KBM-7 (cell line): ENCODE measurements around the gene TAC4.

Experiments
- DNase-seq: peaks from one replicate; pipeline ENCODE4 v3.0.0-alpha.2; 2015
- in situ Hi-C: fragments of 300-500 bp; cut with MboI; formaldehyde crosslinking; loops from 2 replicates; pipeline ENCODE4 v1.14.3; 2020; ENCODE audit warnings: low sequenced_read_pairs, low pct_unique_long_range_greater_than_20kb, mixed read lengths

TAC4 gene, protein sequence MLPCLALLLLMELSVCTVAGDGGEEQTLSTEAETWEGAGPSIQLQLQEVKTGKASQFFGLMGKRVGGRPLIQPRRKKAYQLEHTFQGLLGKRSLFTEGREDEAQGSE

DNA sequence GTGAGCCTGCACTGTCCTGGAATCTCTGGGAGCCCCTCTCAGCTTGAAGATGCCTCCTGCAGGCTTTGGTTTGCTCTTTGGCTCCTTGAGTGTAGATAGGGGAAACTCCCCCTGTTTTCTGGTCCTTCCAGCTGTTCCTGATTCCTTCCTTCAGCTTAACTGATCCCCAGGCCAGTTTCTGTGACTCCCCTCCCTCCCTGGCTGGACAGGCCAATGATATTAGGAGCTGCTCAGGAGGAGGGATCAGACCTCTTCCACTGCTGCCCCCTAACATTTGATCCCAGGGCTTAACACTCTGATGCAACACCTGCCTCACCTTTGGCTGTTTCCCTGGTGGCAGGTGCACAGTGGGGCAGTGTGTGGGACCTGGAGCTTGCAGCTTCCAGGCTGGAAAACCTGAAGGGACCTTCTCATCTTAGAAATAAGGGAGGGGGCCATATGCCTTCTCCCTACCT lies at the start of gene TAC4:
Gene TAC4, minus strand, starts transcription at position 51 of the 455 bp plus-strand sequence. CDS start 52 bp downstream, outside the sequence.
- in situ Hi-C loops = loop anchor here (10.0 kb wide), 1 partner anchor 273 kb away; the partner anchor contains the start of gene NXPH3
- DNase-seq = no peak

DNA sequence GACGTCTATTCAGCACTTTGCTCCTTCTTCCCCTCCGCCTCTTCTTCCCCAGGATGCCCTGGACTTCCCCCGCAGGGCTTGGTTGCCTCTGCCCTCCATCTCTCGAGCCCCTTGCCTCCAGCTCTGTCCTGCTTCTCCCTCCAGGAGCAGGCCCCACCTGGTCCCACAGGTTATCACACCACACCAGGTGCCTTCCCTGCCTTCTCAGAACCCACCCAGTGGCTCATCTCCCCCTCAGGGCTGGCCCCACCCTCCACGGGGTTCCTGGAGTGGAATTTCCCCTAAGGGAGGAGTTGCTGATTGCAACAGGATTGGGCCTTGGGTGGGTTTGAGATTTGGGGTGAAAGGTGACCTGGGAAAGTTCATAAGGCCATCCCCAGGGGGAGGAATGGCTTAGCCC lies 49.0 kb upstream of the TAC4 start:
- DNase-seq = no peak
- in situ Hi-C loops = no loop called here

DNA sequence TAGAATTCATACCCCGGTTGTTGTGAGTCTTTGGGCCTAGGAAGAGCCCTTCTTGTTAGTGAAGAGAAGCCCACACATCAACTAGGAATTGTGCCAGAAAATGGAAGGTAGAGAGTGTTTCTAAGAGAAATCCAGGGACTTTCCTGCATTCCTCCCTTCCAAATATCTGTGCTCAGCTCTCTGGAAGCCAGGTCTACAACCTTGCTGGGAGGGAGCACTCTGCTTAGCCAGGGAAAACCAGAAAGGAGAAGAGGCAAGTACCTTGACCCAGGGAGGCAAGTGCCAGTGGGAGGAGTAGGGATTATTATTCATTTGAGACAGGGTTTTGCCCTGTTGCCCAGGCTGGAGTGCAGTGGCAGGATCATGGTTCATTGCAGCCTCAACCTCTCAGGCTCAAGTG lies 48.4 kb upstream of the TAC4 start:
- in situ Hi-C loops = no loop called here
- DNase-seq = no peak

DNA sequence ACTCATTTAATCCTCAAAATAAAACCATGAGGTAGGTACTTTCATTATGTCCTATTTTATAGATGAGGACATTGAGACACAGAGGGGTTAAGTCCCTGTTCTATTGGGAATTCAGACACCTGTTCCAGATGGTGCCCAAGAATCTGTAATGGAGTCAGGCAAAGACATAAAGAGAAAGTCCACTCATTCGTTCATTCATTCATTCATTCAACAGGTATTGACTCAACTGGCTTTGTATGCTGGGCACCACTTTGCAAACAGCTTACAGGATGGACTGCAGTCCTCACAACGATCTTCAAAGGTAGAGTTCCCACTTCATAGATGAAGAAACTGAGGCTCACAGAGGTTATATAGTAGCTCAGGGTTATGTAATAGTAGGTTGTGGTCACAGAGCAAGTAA lies 47.9 kb upstream of the TAC4 start:
- DNase-seq = no peak
- in situ Hi-C loops = no loop called here

DNA sequence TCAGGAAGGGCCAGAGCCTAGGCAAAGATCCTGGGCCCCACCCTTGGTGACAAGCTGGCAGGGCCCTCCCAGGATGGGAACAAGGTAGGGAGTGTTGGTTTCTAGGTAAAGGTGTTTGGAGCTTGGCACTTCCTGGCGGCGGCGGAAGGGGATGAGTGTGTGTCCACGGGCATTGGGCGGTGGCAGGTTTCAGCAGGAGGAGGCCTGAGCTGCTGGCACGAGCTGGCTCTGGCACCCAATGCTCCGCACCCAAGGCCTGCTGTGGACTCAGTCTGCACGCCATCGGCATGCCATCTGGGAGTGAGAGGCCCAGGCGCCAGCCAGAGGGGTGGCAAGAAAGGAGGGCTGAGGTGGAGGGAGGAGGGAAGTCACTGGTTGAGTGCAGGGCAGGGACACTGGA lies 46.9 kb upstream of the TAC4 start:
- DNase-seq = no peak
- in situ Hi-C loops = no loop called here

DNA sequence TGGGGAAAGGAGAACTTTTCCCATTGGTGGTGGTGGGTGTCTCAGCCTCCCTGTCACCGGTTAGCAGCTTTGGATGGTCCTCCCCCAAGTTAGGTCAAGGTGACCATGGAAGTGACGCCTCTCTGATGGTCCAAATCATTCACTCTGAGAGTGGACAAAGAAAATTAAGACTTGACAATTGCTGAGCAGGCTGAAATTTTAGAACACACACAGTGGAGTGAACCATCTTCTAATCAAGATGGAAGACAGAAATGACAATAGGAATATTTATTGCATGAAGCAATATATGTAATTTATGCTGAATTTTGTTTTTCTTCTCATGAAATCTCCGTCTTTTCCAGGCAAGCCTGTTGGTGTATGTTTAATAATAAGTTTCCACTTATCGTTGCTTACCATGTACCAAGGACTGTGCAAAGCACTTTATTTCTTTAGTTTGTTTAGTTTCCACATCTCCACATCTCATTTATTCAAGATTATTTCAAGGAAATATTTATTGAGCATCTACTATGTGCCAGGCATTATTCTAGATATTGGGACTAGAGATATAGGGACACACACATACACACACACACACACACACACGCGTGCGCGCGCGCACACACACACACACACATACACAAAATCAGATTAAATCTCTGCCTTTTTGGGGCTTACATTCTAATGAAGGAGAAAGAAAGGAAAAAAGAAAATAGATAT lies 44.0 kb upstream of the TAC4 start:
- in situ Hi-C loops = no loop called here
- no peak for DNase-seq

DNA sequence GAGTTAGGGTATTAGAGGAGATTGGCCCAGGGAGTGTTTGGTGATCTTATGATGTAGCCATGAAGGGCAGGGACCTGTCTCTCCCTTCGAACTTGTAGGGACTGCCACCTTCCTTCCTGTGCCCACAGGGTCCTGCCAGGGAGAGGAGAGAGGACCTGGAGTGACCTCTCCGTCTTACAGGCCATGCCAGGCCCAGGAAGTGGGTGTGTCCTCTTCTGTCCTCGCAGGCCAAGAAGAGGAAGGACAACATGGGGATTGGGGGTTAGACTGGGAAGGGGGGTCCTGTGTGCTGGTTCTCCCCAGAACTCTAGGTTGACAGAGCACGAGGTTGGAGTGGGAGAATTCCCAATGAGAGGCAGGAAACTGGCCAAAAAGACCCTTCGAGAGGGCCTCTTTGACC lies 43.4 kb upstream of the TAC4 start:
- in situ Hi-C loops = no loop called here
- DNase-seq = no peak

DNA sequence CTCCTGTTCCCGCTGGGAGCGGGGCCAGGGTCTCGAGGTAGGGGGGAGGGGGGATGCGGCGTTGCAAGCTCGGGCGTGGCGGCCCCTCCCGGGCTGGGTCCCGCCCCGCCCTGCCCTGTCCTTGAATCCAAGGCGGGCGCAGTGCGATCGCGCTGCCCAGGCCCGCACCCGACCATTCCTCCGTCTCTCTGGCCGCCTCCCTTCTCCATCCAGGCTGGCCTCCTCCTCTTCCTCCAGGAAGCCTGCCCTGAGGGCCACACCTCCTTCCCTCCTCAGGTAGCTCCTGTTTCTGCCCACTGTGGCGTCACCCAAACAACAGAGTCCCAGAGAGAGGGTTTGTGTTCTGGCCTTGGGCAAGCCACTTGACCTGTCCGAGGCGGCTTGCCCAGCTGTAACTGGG lies 43.0 kb upstream of the TAC4 start:
- in situ Hi-C loops = no loop called here
- DNase-seq = no peak

DNA sequence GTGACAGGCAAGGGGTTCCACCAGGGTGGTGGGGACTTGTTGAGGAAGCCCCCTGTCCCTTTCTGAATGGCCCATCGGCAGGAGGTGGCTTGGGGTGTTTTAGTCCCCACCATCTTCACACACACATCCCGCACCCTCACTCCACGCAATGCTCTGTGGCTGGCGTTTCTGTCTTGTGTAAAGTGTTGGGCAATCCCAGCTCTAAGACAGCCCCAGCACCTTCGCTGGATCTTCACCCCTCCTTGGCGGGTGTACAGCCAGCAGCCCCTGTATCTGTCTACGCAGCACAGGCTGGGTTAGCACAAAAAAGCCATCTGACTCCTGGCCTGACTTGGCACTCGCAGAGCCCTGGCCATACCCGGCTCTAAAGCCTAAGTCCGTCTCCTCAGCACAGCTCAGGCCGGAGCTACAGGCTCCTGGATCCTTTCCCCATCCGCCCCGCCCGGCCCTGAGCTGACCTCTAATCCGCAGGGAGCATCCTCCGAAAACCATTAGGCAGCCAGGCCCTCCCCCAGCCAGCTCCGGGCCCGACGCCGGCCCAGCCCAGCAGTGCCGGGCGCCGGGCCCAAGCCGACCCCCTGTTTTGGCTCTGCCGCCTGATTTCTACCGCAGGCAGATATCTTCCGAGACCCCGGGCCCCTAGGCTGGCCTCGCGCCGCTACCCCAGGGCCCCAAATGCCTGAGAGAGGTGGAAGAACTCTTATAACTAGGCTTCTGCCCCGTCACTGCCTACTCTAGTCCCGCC lies 42.4 kb upstream of the TAC4 start:
- no peak for DNase-seq
- in situ Hi-C loops = no loop called here

DNA sequence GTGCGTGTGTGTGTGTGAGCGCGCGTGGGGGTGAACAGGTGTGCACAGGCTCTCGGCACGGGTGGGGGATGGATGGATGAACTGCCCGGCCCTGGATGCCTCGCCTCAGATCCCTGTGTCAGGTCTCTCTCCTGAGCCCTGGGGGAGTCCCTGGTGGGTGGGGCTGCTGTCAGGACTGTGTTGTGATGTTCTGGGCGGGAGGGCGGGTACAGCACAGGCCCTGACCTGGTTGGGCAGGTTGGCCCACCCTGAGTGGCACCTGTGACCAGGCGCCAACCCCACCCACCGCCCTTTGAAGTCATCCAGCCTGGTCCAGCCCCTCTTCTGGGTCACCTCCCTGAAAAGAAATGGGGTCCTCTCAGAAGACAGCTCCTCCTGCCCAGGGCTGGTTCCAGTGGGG lies 41.6 kb upstream of the TAC4 start:
- no peak for DNase-seq
- in situ Hi-C loops = no loop called here

DNA sequence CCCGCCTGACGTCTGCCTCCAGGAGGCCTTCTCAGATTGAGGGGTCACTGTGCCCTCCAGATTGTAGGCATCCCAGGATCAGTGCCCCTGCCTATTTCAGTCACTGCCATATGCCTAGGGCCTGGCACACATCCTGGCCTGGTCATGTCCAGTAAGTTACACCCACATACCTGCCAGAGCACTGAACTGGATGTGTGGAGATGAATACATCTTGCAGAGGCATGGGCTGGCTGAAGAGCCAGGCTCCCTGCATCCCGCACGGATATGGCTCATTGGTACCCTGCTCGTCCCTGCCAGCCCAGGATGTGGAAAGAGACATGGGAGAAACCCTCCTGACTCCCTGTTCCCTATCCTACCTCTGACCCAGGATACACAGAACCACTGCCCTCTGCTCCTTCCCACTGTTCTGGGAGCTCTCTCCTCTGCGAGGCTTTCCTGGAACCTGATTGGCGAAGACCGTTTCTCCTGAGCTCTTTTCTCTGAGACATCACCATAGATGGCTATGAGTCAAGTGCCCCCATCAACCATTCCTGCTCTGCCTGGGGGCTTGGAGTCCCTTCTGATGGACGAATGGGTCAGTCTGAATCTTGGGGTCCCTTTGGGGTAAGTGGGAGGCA lies 40.0 kb upstream of the TAC4 start:
- DNase-seq = no peak
- in situ Hi-C loops = no loop called here

DNA sequence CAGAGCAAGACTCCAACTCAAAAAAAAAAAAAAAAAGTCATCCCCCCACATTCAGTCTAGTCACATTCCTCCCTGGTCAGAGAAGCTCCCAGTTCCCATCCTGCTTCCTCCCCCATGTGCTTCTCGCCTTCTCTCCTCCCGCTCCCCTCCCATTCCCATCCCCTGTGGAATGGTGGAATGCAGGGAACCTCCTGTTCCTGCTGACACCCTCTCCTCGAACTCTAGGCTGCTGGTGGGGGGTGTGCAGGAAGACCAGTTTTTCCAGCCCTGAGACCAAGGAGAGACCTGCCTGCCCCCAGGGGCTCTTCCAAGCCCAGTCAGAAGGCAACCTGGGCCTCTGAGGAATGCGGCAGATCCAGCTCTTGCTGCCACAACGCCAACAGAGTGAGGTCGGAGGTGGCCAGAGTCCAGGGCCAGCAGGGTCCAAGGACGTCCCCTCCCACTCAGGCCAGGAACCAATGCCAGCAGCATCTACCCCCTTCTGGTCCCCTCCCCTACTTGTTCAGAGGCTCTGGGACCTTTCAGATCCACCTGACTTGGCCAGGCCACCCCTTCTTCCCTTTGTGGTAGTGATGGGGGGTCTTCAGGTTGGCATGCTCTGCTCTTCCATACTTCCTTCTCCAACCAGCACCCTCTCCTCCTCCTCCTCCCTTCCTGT lies 39.3 kb upstream of the TAC4 start:
- no peak for DNase-seq
- in situ Hi-C loops = no loop called here

DNA sequence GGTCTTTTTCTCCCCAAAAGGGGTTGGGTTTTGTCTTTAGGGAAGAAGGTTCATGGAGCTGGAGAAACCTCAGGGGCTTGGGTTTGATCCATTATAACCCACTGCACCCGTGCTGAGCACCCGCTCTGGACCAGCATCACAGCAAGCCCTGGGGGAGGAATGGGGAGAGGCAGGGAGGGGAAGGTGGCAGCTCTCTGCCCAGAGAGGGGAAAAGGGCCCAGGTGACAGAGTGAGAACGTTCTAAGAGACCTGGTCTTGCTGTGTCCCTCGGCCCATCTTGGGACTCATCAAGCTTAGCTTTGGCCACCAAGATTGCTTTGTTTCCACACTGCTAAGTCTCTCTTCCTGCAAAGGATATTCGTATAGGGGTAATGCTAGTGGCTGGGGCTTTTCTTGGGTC lies 38.2 kb upstream of the TAC4 start:
- DNase-seq = no peak
- in situ Hi-C loops = no loop called here

DNA sequence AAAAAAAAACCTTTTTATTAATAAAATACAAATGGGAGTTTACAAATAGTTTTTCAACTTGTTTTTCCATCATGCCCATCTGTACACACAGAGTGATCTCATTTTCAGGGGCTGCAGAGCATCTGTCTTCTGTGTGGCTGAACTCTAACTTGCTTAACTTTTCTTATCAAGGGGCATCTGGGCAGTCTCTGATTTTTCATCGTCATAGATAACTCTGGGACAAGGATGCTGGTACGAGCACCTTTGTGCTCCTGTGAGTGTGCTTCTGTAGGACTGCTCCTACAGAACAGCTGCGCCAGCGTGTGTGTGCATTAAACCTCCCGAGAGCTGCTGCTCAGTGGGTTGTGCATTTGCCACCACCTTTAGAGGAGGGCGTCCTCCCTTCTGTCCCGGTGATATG lies 34.6 kb upstream of the TAC4 start:
- no peak for DNase-seq
- in situ Hi-C loops = no loop called here

DNA sequence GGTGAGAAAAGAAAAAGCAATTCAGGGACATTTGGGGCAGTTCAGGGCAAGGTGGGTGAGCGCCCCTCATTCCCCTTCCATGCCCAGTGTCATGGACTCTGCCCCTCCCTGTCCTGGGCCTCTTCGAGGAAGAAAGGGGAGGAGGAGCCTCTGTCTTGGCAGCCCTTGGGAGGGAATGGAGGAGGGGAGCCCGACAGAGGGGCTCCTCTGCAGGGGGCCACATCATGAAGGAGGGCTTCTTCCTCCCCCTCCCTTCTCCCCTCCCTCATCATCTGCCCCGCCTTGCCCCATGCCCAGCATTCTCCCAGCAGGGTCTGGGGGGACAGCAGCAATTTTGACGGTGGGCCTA lies 33.2 kb upstream of the TAC4 start:
- in situ Hi-C loops = no loop called here
- DNase-seq = no peak

DNA sequence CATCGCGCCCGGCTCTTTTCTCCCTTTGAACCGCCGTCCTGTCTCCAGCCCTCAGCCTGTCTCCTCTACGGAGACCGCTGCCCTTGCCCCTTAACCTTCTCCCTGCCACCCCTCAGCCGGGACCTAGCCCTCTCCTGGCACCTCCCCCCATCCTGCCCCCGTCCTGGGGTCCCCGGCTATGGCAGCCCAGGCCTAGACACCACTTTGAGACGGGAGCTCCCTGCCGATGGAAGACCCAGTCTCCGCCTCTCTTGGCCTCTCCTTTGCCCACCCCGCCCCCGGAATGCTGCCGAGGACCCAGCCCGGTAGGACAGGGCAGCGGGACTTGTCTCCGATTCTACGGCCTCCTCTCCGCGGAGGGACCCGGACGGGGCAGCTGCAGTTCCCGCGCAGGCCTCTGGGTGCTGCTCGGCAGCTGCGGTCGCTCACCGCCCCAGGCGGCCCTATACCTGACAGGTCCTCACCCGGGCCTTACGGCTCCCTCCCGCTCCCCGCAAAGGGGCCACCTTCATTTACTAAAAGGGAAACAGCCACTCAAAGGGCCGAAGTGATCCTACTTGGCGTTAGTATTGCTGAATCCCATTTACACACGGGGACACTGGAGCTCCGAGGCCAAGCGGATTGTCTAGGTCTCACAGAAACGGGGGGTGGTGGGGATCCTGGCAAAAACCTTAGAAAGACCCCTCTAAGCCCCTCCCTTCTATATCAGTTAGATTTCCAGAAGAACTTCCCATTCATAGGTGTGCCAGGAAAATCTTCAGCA lies 32.6 kb upstream of the TAC4 start:
- in situ Hi-C loops = no loop called here
- peak; percentile 75 for DNase-seq

DNA sequence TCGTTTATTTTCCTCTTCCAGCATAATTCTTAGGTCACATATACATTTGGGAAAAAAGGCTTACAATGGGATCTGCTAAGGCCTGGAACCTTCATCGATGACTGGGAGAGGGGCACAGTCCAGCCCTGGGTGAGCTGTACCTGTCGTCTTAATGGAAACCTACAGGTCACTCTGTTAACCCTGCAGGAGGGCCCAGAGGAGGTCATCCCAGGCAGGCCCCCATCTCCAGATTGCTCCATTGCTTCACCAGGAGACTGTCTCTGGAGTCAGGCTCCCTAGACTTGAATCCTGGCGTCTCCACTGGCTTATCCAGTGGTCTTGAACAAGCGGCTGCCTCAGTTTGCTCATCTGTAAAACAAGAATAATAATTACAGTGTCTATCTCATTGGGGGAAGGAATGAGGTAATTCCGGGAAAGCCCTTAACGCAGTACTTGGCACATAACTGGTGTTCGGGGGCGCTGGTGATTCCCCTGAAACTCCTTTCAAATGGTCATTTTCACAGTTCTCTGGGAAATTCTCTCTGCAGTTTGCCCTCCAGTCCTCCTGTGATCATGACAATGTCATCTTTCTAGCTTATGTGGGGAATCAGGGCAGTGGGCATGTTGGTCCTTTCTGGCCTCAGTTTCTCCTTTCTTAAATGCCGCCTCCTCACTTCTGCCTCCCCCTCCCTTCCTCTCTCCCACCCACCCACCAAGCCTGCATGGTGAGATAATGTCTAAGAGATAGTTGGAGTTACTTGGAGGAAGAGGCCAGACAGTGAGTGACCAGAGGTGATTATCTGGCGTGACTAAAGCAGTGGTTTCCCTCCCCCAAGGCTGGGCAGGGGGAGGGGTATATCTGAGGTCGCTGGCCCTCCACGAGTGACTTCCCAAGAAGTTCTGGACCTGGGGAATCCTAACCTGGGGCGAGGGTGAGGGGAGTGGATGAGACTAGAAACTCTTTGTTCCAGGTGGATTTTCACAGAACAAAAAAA lies 31.3 kb upstream of the TAC4 start:
- no peak for DNase-seq
- in situ Hi-C loops = no loop called here

DNA sequence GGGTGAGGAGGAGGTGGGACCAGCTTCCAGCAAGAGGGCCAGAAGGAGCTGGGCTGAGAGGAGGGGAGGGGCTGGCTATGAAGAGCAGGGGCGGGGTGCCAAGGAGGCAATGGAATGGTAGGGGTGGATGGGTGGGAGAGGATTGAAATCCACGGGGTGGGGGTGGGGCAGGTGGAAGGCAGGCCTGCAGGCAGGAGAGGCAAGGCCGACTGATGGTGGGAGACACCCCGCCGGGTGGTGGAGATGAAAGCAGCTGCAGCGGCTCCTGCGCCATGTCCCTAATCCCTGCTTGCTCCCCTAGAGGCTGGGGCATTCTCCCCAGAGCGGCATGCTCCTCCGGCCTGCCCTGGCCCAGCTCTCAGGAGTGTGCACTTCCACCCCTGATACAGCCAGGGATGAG lies 27.8 kb upstream of the TAC4 start:
- DNase-seq = no peak
- in situ Hi-C loops = no loop called here
